Chondrocyte (in vitro differentiated cells): ENCODE data around the gene ATP1B3. TPM values are rescaled to one million over a fixed set of nuclear protein-coding genes. Genes with fewer than 3 reads are reported as not detected.

Experiments
- DNase-seq: peaks from one replicate; pipeline ENCODE4 v3.0.0; 2021; ENCODE audit warnings: mixed read lengths, low spot score
- H3K27ac Mint-ChIP-seq: one replicate; pipeline ENCODE4 v1.8.0; 2021; ENCODE audit warnings: mild to moderate bottlenecking, moderate library complexity, mixed read lengths; ENCODE audit not compliant: unreplicated experiment
- H3K27me3 Mint-ChIP-seq: 2 replicates; pipeline ENCODE4 v1.8.0; 2021; ENCODE audit warnings: low read depth, mixed read lengths
- H3K36me3 Mint-ChIP-seq: 2 replicates; pipeline ENCODE4 v1.8.0; 2021; ENCODE audit warnings: low read depth, mixed read lengths
- H3K4me1 Mint-ChIP-seq: 2 replicates; pipeline ENCODE4 v1.8.0; 2021; ENCODE audit warnings: low read depth, mild to moderate bottlenecking, mixed read lengths
- H3K4me3 Mint-ChIP-seq: one replicate; pipeline ENCODE4 v1.8.0; 2021; ENCODE audit warnings: mild to moderate bottlenecking, moderate library complexity, mixed read lengths; ENCODE audit not compliant: unreplicated experiment
- H3K9me3 Mint-ChIP-seq: 2 replicates; pipeline ENCODE4 v1.8.0; 2021; ENCODE audit warnings: low read depth, mixed read lengths
- total RNA-seq: library from RNA; stranded (reverse); gene quantifications from 3 replicates; pipeline ENCODE4 v1.2.1, GENCODE V29; 2021
- TF ChIP-seq, protein P1 (sequence below): fragments of 200-600 bp; sonication (generic); IDR thresholded peaks from 2 replicates; pipeline ENCODE4 v1.5.0; 2021; ENCODE audit warnings: antibody characterized with exemption, mild to moderate bottlenecking, moderate library complexity

Gene ATP1B3
- total RNA-seq, 1 donor from 2014 or later: 165 TPM

DNA sequence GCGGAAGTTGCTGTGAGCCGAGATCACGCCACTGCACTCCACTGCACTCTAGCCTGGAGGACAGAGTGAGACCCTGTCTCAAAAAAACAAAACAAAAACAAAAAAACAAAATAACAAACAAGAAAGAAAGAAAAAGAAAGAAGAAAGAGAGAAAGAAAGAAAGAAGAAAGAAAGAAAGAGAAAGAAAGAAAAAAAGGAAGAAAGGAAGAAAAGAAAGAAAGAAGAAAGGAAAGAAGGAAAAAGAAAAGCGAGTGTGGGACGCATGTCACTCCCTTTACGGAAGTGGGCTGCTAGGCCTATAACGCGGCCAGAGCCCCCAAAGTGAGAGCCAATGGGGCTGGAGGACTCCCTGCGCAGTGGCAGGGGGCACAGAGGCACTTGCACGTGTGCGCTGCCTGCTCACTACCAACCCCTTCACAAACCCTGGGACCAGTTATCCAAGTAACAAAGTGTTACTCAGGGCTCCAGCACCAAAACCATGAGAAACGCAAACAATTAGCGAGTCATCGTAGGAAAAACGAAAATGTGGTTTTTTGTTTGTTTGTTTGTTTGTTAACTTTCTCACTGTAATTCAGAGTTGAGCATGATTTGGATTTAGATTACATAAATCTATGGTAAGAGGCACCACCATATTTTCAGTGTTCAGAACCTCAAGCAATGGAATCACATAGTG lies 40.8 kb upstream of the ATP1B3 start:
- H3K36me3 Mint-ChIP-seq: peaks cover 3% of the 10 kb centered on the region
- TF ChIP-seq, protein P1, sequence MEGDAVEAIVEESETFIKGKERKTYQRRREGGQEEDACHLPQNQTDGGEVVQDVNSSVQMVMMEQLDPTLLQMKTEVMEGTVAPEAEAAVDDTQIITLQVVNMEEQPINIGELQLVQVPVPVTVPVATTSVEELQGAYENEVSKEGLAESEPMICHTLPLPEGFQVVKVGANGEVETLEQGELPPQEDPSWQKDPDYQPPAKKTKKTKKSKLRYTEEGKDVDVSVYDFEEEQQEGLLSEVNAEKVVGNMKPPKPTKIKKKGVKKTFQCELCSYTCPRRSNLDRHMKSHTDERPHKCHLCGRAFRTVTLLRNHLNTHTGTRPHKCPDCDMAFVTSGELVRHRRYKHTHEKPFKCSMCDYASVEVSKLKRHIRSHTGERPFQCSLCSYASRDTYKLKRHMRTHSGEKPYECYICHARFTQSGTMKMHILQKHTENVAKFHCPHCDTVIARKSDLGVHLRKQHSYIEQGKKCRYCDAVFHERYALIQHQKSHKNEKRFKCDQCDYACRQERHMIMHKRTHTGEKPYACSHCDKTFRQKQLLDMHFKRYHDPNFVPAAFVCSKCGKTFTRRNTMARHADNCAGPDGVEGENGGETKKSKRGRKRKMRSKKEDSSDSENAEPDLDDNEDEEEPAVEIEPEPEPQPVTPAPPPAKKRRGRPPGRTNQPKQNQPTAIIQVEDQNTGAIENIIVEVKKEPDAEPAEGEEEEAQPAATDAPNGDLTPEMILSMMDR: no peak
- H3K27me3 Mint-ChIP-seq: peaks cover 7% of the 10 kb centered on the region
- peaks cover 2% of the 10 kb centered on the region for H3K4me1 Mint-ChIP-seq
- peaks cover 6% of the 10 kb centered on the region for H3K9me3 Mint-ChIP-seq
- H3K27ac Mint-ChIP-seq: no peak overlapping the region
- no peak for DNase-seq
- no peak overlapping the region for H3K4me3 Mint-ChIP-seq

DNA sequence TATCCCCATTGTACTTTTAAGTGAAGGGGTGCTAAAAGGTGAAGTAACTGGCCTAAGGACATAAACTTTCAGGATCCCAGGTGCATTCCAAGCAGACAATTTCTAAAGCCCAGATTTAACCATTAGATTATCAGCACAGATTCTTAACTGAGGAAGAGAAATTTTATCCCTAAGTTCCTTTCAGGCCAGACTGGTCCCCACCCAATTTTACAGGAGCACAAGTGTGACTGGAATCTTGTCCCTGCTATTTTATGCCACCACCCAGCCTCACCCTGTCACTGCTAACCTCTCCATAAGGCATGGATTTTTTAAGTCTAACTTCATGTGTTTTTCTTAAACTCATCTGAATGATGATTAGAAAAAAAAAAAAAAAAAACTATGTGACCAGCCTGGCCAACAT lies 37.1 kb upstream of the ATP1B3 start:
- TF ChIP-seq, protein P1: no peak
- no peaks in the 10 kb centered on the region for H3K9me3 Mint-ChIP-seq
- H3K4me1 Mint-ChIP-seq: peaks cover 9% of the 10 kb centered on the region

DNA sequence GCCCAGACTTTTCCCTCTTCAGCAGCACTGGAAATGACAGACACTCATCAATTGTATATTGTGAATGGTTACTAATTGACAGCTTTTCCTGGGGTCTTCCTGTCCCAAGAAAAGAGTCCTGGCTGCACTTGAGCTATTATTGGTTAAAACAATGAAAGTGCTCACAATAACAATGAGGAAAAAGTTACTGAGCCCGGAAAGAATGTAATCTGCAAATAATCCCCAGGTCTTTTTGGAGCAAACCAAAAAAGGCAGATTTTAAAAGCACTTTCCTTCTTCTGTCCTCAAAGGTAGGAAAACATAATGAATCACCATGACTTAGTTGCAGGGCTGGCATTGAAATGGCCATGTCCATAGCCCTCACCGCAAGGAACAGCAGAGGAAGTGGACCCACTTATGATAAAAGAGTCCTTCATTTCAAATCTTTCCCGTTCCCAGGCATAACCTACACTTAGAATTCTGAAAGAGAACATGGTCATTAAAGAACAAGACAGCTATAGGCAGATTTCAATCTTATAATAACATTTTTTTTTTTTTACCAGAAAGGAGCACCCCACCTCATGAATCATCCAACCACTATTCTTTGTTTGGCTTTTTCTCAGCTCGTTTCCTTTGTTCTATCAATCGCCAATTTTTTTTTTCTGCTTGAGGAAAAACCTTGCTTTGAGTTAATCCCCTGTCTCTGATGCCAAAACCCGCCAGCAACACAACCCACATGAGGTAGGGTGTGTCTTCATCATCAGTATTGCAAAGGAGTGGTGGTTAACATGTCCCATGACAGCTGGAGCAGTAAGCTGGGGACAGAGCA lies 35.5 kb upstream of the ATP1B3 start:
- Mint-ChIP-seq H3K9me3 (no peaks in the 10 kb centered on the region), H3K4me3 (no peak overlapping the region), H3K36me3 (no peaks in the 10 kb centered on the region), H3K4me1 (peaks cover 9% of the 10 kb centered on the region), H3K27ac (no peak overlapping the region), H3K27me3 (no peaks in the 10 kb centered on the region)
- TF ChIP-seq, protein P1: no peak
- no peak for DNase-seq

More for the DNA sequence above, 37.1 kb upstream of the ATP1B3 start:
- H3K36me3 Mint-ChIP-seq: no peaks in the 10 kb centered on the region
- no peak overlapping the region for H3K4me3 Mint-ChIP-seq
- H3K27ac Mint-ChIP-seq: no peak overlapping the region
- H3K27me3 Mint-ChIP-seq: no peaks in the 10 kb centered on the region
- no peak for DNase-seq

DNA sequence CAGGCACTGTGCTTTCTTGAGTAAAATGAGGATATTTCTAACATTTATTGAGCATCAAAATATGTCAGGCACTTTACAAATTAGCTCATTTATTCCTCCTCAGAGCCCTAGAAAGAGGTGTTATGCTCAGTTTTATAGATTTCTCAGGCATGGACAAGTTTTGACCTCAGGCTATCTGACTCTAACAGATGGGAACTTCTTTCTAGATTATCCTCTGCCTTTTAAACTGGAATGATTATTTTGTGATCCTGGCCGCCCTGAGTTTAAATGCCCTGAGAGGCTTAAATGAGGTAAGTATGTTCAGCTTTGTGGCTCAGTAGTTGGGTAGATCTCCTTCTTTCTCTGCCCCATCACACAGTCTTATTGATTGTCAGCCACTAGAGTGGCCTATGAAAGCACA lies 32.3 kb upstream of the ATP1B3 start:
- Mint-ChIP-seq H3K9me3 (no peaks in the 10 kb centered on the region), H3K36me3 (no peaks in the 10 kb centered on the region)
- no peak for DNase-seq

DNA sequence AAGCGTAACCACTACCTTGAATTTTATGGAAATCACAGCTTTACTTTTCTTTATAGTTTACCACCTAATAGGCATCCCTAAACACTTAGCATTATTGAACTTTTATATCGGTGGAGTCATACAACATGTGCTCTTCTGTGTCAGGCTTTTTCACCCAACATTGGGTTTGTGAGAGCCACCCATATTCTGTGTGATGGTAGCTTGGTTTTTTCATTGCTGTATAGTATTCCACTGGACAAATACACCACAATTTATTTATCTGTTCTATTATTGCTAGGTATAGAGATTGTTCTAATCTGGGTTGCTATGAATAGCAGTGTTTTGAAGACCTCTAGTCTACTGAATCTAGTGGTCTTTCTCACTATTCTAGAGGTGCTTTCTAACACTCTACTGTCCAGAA lies 31.6 kb upstream of the ATP1B3 start:
- Mint-ChIP-seq H3K4me1 (peaks cover 9% of the 10 kb centered on the region), H3K27me3 (no peaks in the 10 kb centered on the region), H3K9me3 (no peaks in the 10 kb centered on the region), H3K36me3 (no peaks in the 10 kb centered on the region), H3K4me3 (no peak overlapping the region), H3K27ac (no peak overlapping the region)
- DNase-seq: no peak
- TF ChIP-seq, protein P1: no peak

More for the DNA sequence above, 32.3 kb upstream of the ATP1B3 start:
- no peaks in the 10 kb centered on the region for H3K27me3 Mint-ChIP-seq
- no peak overlapping the region for H3K4me3 Mint-ChIP-seq
- TF ChIP-seq, protein P1: no peak
- peaks cover 9% of the 10 kb centered on the region for H3K4me1 Mint-ChIP-seq
- H3K27ac Mint-ChIP-seq: no peak overlapping the region
